RWPE2 (cell line): ENCODE results near the gene UPK3B.
"Not testable (repeated sequence)": the region's sequence is repeated elsewhere in the genome, so short reads cannot be mapped to it uniquely, and the experiment has no call there.

Experiments
- ATAC-seq: fragments of 200-7000 bp; cut with Tn5 transposase; 3 replicates; pipeline ENCODE4 v1.9.1; 2021; ENCODE audit warnings: low read depth
- DNase-seq: peaks from one replicate; pipeline ENCODE4 v3.0.0-alpha.2; 2020; ENCODE audit warnings: low spot score
- H3K27ac ChIP-seq: fragments of 450-650 bp; 2 replicates; pipeline ENCODE4 v1.5.1; 2017; ENCODE audit warnings: mild to moderate bottlenecking; ENCODE audit not compliant: poor library complexity, severe bottlenecking
- H3K27me3 ChIP-seq: fragments of 250-450 bp; sonication (Bioruptor Pico); 2 replicates; pipeline ENCODE4 v1.5.1; 2021; ENCODE audit warnings: mild to moderate bottlenecking, moderate library complexity; ENCODE audit not compliant: insufficient read depth, poor library complexity, severe bottlenecking
- H3K36me3 ChIP-seq: fragments of 250-450 bp; sonication (Bioruptor Pico); 2 replicates; pipeline ENCODE4 v1.5.1; 2020; ENCODE audit warnings: low read depth, mild to moderate bottlenecking, moderate library complexity
- H3K4me1 ChIP-seq: fragments of 250-450 bp; sonication (Bioruptor Pico); 2 replicates; pipeline ENCODE4 v1.5.1; 2021; ENCODE audit warnings: mild to moderate bottlenecking, moderate library complexity; ENCODE audit not compliant: insufficient read depth, poor library complexity, severe bottlenecking
- H3K4me3 ChIP-seq: fragments of 250-450 bp; sonication (Bioruptor Pico); 2 replicates; pipeline ENCODE4 v1.5.1; 2021; ENCODE audit warnings: mild to moderate bottlenecking, moderate library complexity; ENCODE audit not compliant: severe bottlenecking
- H3K9me3 ChIP-seq: fragments of 250-450 bp; sonication (Bioruptor Pico); 2 replicates; pipeline ENCODE4 v1.5.1; 2021; ENCODE audit warnings: mild to moderate bottlenecking, moderate library complexity; ENCODE audit not compliant: severe bottlenecking

The UPK3B gene

DNA sequence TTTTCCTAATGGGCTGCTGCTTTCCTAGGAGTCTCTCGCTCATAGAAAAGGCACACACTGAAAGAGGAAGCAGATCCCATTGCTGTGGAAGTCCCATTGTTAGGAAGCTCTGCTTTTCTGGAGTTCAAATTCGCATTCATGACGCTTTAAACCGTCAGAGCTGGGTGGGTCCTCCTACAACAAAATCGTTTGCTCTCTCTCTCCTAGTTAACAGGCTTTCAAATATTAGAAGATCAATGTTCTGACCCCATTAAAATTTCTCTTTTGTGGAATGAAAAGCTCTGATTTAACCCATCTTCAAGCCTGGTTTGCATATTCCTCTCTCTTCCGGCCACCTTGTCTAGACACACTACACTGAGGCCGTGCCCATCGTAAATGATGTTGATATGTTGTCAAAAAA lies 32.8 kb downstream of the UPK3B start, which contains the start of gene SPDYE16:
TSS of gene SPDYE16 (minus strand) at position 101 of the 400 bp plus-strand sequence. CDS start 1,838 bp downstream, outside the sequence.
- H3K9me3 ChIP-seq, DNase-seq, H3K4me1 ChIP-seq, H3K27me3 ChIP-seq, ATAC-seq, H3K4me3 ChIP-seq, H3K27ac ChIP-seq, H3K36me3 ChIP-seq: not testable (repeated sequence)

DNA sequence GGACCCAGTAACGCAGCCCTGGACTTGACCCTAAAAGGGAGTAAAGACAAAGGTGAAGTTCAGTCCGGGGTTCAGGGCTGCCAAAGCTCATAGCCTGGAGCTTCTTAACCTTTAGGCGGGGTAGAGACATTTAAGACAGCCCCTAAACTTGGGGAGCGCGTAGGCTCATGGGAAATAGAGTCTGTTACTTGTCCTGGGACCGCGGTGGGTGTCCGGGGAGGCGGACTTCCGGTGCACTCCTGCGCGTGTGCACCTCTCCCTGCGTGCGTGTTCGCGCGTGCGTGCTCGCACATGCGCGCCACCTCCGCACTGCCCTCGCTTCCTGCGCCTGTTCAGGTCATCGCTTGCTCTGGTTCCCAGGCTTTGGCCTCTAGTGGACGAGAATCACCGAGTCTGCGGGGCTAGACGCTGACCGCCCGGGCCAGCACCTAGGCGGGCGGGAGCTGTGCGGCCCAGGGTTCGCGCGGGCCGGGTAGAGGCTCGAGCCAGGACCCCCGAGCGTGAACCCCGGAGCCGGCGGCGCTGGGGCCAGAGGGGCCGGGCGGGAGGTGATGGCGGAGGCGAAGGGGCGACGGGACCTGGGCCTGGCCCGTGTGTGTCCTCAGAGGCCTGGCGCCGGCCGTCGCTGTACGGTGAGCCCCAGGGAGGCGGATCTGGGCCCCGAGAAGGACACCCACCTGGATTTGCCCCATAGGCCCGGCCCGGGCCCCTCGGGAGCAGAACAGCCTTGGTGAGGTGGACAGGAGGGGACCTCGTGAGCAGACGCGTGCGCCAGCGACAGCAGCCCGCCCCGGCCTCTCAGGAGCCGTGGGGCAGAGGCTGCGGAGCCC lies 38.9 kb downstream of the UPK3B start:
- Histone ChIP-seq H3K36me3 (peaks cover 20% of the 10 kb centered on the region), H3K4me3 (peak overlapping the region; percentile 53), H3K27ac (peak overlapping the region; percentile 73)
- peak; percentile 99 for ATAC-seq
- H3K9me3 ChIP-seq, H3K4me1 ChIP-seq, H3K27me3 ChIP-seq: not testable (repeated sequence)
- peak; percentile 86 for DNase-seq

DNA sequence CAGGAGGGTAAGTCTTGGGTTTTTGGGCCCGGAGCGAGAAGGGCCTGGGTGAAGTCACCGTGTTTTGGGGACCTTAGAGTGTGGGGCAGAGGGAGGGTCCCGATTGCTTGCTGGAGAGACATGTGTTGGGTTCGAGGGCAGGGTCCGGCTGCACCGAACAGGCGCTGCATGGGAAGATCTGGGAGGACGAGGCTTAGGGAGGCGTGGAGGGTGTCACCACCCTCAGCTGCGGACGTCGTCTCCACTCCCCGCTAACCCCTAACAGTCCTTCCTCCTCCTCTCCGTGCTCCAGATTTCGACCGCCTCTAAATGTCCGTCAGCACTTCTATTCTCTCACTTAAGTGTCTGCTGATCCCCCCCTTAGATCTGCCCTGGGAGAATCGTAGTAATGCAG lies 39.5 kb downstream of the UPK3B start:
- H3K36me3 ChIP-seq = peaks cover 26% of the 10 kb centered on the region
- not testable (repeated sequence) for H3K27me3 ChIP-seq, H3K4me1 ChIP-seq, ATAC-seq, DNase-seq, H3K9me3 ChIP-seq
- H3K4me3 ChIP-seq = peak overlapping the region; percentile 53
- H3K27ac ChIP-seq = peak overlapping the region; percentile 73

DNA sequence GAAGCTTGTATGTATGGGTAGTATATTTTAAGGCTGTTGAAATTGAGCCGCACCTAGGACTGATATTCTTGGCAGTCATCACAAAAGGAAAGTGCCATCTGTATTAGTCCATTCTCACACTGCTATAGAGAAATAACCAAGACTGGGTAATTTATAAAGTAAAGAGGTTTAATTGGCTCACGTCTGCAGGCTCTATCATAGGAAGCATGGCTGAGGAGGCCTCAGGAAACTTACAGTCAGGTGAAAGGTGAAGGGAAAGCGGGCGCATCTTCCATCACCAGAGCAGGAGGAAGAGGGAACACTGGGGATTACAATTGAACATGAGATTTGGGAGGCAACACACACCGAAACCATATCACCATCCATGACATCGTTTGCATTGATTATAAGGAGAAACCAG lies 41.6 kb downstream of the UPK3B start:
- H3K9me3 ChIP-seq, H3K27me3 ChIP-seq, H3K4me3 ChIP-seq, H3K4me1 ChIP-seq, H3K27ac ChIP-seq, DNase-seq, ATAC-seq: not testable (repeated sequence)
- H3K36me3 ChIP-seq = peaks cover 32% of the 10 kb centered on the region

DNA sequence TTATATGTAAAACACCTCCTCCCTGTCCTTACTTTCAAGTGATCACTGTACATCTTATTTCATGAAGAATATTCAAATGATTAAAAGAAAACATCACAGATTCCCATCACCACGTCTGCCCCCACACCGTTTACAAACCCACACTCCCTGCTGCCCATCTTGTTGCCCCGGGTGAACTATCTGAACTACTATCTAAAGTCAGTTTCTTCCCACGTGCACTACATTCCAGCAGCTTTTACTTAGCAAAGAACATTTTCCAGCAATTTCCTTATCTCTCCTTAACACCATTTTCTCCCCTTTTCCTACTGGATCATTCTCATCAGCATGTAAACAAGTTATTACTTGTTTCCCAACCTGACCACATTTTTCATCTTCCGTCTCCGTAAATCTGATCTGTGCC lies 49.3 kb downstream of the UPK3B start:
- ATAC-seq = peak; percentile 42
- H3K4me3 ChIP-seq, H3K27me3 ChIP-seq, H3K9me3 ChIP-seq, H3K4me1 ChIP-seq, DNase-seq: not testable (repeated sequence)
- Histone ChIP-seq H3K36me3 (peaks cover 41% of the 10 kb centered on the region), H3K27ac (peak overlapping the region; percentile 27)

DNA sequence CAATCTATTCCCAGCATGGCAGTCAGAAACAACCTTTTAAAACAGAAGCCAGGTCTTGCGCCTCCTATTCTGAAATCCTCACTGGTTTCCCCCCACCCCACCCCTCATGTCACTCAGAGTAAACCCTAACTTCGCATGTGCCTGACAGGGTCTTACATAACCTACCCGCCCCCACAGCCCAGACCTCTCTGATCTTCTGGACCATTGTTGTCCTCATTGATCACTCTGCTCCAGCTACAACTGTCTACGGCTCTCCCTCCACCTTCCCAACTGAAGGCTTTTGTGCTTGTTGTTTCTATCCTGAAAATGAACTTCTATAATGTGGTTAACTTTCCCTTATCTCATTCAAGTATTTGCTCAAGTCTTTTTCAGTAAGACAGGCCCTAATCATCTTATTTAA lies 49.8 kb downstream of the UPK3B start:
- H3K36me3 ChIP-seq = peaks cover 37% of the 10 kb centered on the region
- not testable (repeated sequence) for DNase-seq, H3K27me3 ChIP-seq, H3K9me3 ChIP-seq, H3K4me3 ChIP-seq, ATAC-seq, H3K4me1 ChIP-seq
- peak overlapping the region; percentile 27 for H3K27ac ChIP-seq

DNA sequence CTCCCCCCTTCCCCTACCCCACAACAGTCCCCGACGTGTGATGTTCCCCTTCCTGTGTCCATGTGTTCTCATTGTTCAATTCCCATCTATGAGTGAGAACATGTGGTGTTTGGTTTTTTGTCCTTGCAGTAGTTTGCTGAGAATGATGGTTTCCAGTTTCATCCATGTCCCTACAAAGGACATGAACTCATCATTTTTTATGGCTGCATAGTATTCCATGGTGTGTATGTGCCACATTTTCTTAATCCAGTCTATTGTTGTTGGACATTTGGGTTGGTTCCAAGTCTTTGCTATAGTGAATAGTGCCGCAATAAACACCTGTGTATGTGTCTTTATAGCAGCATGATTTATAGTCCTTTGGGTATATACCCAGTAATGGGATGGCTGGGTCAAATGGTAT lies 51.0 kb downstream of the UPK3B start:
- H3K27me3 ChIP-seq, H3K27ac ChIP-seq, H3K9me3 ChIP-seq, H3K4me3 ChIP-seq, ATAC-seq, DNase-seq, H3K4me1 ChIP-seq: not testable (repeated sequence)
- peaks cover 35% of the 10 kb centered on the region for H3K36me3 ChIP-seq

DNA sequence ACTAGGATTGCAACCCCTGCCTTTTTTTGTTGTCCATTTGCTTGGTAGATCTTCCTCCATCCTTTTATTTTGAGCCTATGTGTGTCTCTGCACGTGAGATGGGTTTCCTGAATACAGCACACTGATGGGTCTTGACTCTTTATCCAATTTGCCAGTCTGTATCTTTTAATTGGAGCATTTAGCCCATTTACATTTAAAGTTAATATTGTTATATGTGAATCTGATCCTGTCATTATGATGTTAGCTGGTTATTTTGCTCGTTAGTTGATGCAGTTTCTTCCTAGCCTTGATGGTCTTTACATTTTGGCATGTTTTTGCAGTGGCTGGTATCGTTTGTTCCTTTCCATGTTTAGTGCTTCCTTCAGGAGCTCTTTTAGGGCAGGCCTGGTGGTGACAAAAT lies 54.6 kb downstream of the UPK3B start:
- not testable (repeated sequence) for H3K9me3 ChIP-seq, H3K27me3 ChIP-seq, DNase-seq, H3K4me3 ChIP-seq, H3K27ac ChIP-seq, ATAC-seq
- Histone ChIP-seq H3K4me1 (peaks cover 18% of the 10 kb centered on the region), H3K36me3 (peaks cover 28% of the 10 kb centered on the region)
